ENCODE measurements around the gene SIM2.

Gene SIM2

GRCh38 chr21:36723371-36723881, 24.5 kb downstream of the SIM2 start:
- Histone ChIP-seq H3K4me1 (ENCODE audit: control insufficient read depth, low read depth, low read length) (no peaks in the 10 kb centered on the region), H3K9me3 (ENCODE audit: control insufficient read depth, low read depth, low read length) (no peaks in the 10 kb centered on the region), H3K4me3 (ENCODE audit: low read length) (no peak overlapping the region), H3K36me3 (ENCODE audit: control insufficient read depth, low read depth, low read length) (no peaks in the 10 kb centered on the region), H3K27me3 (ENCODE audit: control insufficient read depth, insufficient read depth, low read length) (no peaks in the 10 kb centered on the region), H3K27ac (ENCODE audit: low read length) (no peak overlapping the region), H3K9ac (ENCODE audit: low read length) (no peak overlapping the region)

- no peaks in the 10 kb centered on the region for H3K27me3 ChIP-seq (ENCODE audit: control insufficient read depth, insufficient read depth, low read length)
- no peak overlapping the region for H3K4me3 ChIP-seq (ENCODE audit: low read length)
- no peak overlapping the region for H3K27ac ChIP-seq (ENCODE audit: low read length)
- no peaks in the 10 kb centered on the region for H3K9me3 ChIP-seq (ENCODE audit: control insufficient read depth, low read depth, low read length)
- H3K4me1 ChIP-seq (ENCODE audit: control insufficient read depth, low read depth, low read length), result no peaks in the 10 kb centered on the region
- no peaks in the 10 kb centered on the region for H3K36me3 ChIP-seq (ENCODE audit: control insufficient read depth, low read depth, low read length)
- H3K9ac ChIP-seq (ENCODE audit: low read length), result no peak overlapping the region
These were observed 25.7 kb downstream of the SIM2 start for GRCh38 chr21:36724660-36725059.

- no peaks in the 10 kb centered on the region for H3K36me3 ChIP-seq (ENCODE audit: control insufficient read depth, low read depth, low read length)
- no peaks in the 10 kb centered on the region for H3K9me3 ChIP-seq (ENCODE audit: control insufficient read depth, low read depth, low read length)
- H3K4me1 ChIP-seq (ENCODE audit: control insufficient read depth, low read depth, low read length), result no peaks in the 10 kb centered on the region
- no peak overlapping the region for H3K4me3 ChIP-seq (ENCODE audit: low read length)
- no peak overlapping the region for H3K9ac ChIP-seq (ENCODE audit: low read length)
- no peak overlapping the region for H3K27ac ChIP-seq (ENCODE audit: low read length)
- H3K27me3 ChIP-seq (ENCODE audit: control insufficient read depth, insufficient read depth, low read length), result no peaks in the 10 kb centered on the region
These were observed 27.0 kb downstream of the SIM2 start for GRCh38 chr21:36725793-36726386.

GRCh38 chr21:36727866-36728265, 29.0 kb downstream of the SIM2 start:
- Histone ChIP-seq H3K9ac (ENCODE audit: low read length) (no peak overlapping the region), H3K4me1 (ENCODE audit: control insufficient read depth, low read depth, low read length) (no peaks in the 10 kb centered on the region), H3K9me3 (ENCODE audit: control insufficient read depth, low read depth, low read length) (no peaks in the 10 kb centered on the region), H3K36me3 (ENCODE audit: control insufficient read depth, low read depth, low read length) (no peaks in the 10 kb centered on the region), H3K4me3 (ENCODE audit: low read length) (no peak overlapping the region), H3K27ac (ENCODE audit: low read length) (no peak overlapping the region), H3K27me3 (ENCODE audit: control insufficient read depth, insufficient read depth, low read length) (no peaks in the 10 kb centered on the region)

- H3K36me3 ChIP-seq (ENCODE audit: control insufficient read depth, low read depth, low read length), result no peaks in the 10 kb centered on the region
- no peak overlapping the region for H3K4me3 ChIP-seq (ENCODE audit: low read length)
- no peaks in the 10 kb centered on the region for H3K27me3 ChIP-seq (ENCODE audit: control insufficient read depth, insufficient read depth, low read length)
- no peaks in the 10 kb centered on the region for H3K9me3 ChIP-seq (ENCODE audit: control insufficient read depth, low read depth, low read length)
- no peaks in the 10 kb centered on the region for H3K4me1 ChIP-seq (ENCODE audit: control insufficient read depth, low read depth, low read length)
- no peak overlapping the region for H3K27ac ChIP-seq (ENCODE audit: low read length)
- no peak overlapping the region for H3K9ac ChIP-seq (ENCODE audit: low read length)
These were observed 29.6 kb downstream of the SIM2 start for GRCh38 chr21:36728371-36729111.

- Histone ChIP-seq H3K9ac (ENCODE audit: low read length) (no peak overlapping the region), H3K36me3 (ENCODE audit: control insufficient read depth, low read depth, low read length) (no peaks in the 10 kb centered on the region), H3K27me3 (ENCODE audit: control insufficient read depth, insufficient read depth, low read length) (no peaks in the 10 kb centered on the region), H3K4me1 (ENCODE audit: control insufficient read depth, low read depth, low read length) (no peaks in the 10 kb centered on the region), H3K4me3 (ENCODE audit: low read length) (no peak overlapping the region), H3K27ac (ENCODE audit: low read length) (no peak overlapping the region), H3K9me3 (ENCODE audit: control insufficient read depth, low read depth, low read length) (no peaks in the 10 kb centered on the region)
These were observed 30.5 kb downstream of the SIM2 start for GRCh38 chr21:36729310-36729970.

GRCh38 chr21:36730291-36731281, 31.7 kb downstream of the SIM2 start:
- Histone ChIP-seq H3K27me3 (ENCODE audit: control insufficient read depth, insufficient read depth, low read length) (no peaks in the 10 kb centered on the region), H3K36me3 (ENCODE audit: control insufficient read depth, low read depth, low read length) (no peaks in the 10 kb centered on the region), H3K4me3 (ENCODE audit: low read length) (no peak overlapping the region)

GRCh38 chr21:36732217-36732616, 33.3 kb downstream of the SIM2 start:
- H3K27ac ChIP-seq (ENCODE audit: low read length), result no peak overlapping the region
- H3K27me3 ChIP-seq (ENCODE audit: control insufficient read depth, insufficient read depth, low read length), result no peaks in the 10 kb centered on the region
- no peaks in the 10 kb centered on the region for H3K36me3 ChIP-seq (ENCODE audit: control insufficient read depth, low read depth, low read length)
- no peaks in the 10 kb centered on the region for H3K4me1 ChIP-seq (ENCODE audit: control insufficient read depth, low read depth, low read length)
- no peak overlapping the region for H3K9ac ChIP-seq (ENCODE audit: low read length)
- no peak overlapping the region for H3K4me3 ChIP-seq (ENCODE audit: low read length)
- no peaks in the 10 kb centered on the region for H3K9me3 ChIP-seq (ENCODE audit: control insufficient read depth, low read depth, low read length)

More at GRCh38 chr21:36730291-36731281, 31.7 kb downstream of the SIM2 start:
- Histone ChIP-seq H3K9me3 (ENCODE audit: control insufficient read depth, low read depth, low read length) (no peaks in the 10 kb centered on the region), H3K27ac (ENCODE audit: low read length) (no peak overlapping the region), H3K4me1 (ENCODE audit: control insufficient read depth, low read depth, low read length) (no peaks in the 10 kb centered on the region), H3K9ac (ENCODE audit: low read length) (no peak overlapping the region)

- H3K27me3 ChIP-seq (ENCODE audit: control insufficient read depth, insufficient read depth, low read length), result no peaks in the 10 kb centered on the region
- H3K9me3 ChIP-seq (ENCODE audit: control insufficient read depth, low read depth, low read length), result no peaks in the 10 kb centered on the region
- no peak overlapping the region for H3K4me3 ChIP-seq (ENCODE audit: low read length)
- H3K9ac ChIP-seq (ENCODE audit: low read length), result no peak overlapping the region
- no peaks in the 10 kb centered on the region for H3K4me1 ChIP-seq (ENCODE audit: control insufficient read depth, low read depth, low read length)
- no peak overlapping the region for H3K27ac ChIP-seq (ENCODE audit: low read length)
- H3K36me3 ChIP-seq (ENCODE audit: control insufficient read depth, low read depth, low read length), result no peaks in the 10 kb centered on the region
These were observed 33.8 kb downstream of the SIM2 start for GRCh38 chr21:36732761-36733160.

- Histone ChIP-seq H3K4me3 (ENCODE audit: low read length) (no peak overlapping the region), H3K9me3 (ENCODE audit: control insufficient read depth, low read depth, low read length) (no peaks in the 10 kb centered on the region), H3K9ac (ENCODE audit: low read length) (no peak overlapping the region), H3K27ac (ENCODE audit: low read length) (no peak overlapping the region), H3K4me1 (ENCODE audit: control insufficient read depth, low read depth, low read length) (no peaks in the 10 kb centered on the region), H3K36me3 (ENCODE audit: control insufficient read depth, low read depth, low read length) (no peaks in the 10 kb centered on the region), H3K27me3 (ENCODE audit: control insufficient read depth, insufficient read depth, low read length) (no peaks in the 10 kb centered on the region)
These were observed 34.9 kb downstream of the SIM2 start for GRCh38 chr21:36733857-36734256.
